ENCODE data around the gene GCK.

GCK gene

GRCh38 chr7:44117801-44118429 lies 71.3 kb downstream of the GCK start:
- no peak for DNase-seq (ENCODE audit: low spot score)

- no peak for DNase-seq (ENCODE audit: low spot score)
Observed at GRCh38 chr7:44116789-44117666, 72.2 kb downstream of the GCK start.

DNA sequence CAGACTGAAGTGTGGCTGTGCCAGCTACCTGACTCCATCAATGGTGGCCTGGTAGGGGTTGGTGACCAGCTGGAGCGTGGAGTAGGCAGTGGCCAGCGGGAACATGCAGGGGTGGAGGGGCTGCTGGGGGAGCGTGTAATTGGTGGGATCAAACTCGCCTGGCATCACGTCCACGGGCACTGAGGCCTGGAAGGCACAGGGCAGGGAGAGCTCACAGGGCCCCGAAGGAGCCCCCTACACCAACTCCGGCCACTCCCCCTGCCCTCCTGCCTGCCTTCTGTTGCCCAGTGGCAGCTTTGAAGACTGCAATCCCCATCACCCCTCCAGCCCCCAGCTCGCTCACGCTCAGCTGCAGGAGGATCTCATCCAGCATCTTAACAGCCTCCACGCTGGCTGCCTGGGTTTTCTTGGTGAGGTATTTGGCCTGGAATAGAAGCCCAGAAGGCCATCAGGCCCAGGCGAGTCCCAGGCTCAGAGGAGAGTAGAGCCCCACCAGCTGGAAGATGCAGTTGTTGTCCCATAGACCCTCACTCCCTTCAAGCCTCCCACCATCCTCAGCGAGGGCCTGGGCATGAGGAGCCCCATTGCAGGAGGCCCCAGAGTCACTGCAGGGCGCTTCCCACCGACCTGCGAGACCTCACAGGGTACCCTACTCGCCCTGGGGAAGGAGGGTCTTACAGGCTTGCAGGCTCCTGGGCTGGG lies 73.0 kb downstream of the GCK start:
- DNase-seq (ENCODE audit: low spot score), result no peak

DNA sequence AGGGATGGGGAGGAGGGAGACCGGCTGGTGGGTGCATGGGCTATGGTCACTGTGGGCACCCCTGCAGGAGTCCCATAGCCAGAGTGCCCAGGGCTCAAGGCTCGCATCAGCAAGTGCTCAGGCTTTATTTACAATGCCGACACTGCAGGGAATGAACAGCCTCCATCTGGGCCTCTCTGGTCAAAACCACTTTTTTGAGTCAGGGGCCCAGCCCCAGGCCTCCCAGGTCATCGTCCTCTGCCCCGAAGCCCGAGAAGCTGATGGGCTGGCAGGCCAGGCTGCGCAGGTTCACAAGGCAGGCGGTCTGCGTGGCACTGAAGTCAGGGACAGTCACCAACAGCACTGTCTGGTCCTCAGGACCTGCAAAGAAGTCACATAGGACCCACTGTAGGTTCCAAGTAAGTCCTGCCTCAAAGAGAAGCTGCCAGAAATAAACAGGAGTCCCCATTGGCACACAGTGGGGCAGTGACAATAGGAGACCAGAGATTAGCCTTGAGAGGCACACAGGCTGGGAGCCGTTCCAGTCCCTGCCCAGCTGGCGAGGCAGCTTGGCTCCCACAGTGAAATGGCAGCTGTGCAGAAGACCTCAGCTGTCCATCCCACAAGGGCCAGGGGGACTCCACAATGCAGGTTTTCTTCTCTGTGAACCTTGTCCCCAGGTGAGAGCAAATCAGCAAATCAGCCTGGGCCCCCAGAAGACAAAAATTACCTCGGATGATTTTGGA lies 74.5 kb downstream of the GCK start:
- DNase-seq (ENCODE audit: low spot score), result peak; percentile 93

- DNase-seq (ENCODE audit: low spot score), result no peak
Observed at GRCh38 chr7:44113764-44114354, 75.4 kb downstream of the GCK start.

DNA sequence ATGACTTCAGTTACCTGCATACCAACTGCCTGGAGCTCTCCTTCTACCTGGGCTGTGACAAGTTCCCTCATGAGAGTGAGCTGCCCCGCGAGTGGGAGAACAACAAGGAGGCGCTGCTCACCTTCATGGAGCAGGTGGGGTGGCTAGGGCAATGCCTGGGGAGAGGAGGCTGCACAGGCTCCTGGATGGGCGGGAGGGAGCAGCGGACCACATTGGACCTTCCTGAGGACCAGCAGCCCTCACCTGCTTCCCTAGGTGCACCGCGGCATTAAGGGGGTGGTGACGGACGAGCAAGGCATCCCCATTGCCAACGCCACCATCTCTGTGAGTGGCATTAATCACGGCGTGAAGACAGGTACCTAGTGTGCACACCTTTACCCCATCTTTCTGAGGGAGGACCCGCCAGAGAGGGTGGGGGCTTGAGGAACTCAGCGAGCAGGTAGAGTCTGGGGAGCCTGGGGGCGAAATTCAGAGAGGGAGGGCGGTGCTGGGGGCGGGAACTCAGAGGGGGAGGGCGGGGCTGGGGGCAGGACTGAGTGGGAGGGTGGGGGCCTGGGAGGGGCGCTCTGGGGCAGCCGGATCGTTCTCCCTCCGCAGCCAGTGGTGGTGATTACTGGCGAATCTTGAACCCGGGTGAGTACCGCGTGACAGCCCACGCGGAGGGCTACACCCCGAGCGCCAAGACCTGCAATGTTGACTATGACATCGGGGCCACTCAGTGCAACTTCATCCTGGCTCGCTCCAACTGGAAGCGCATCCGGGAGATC lies 76.1 kb downstream of the GCK start:
- no peak for DNase-seq (ENCODE audit: low spot score)

- DNase-seq (ENCODE audit: low spot score), result no peak
Observed at GRCh38 chr7:44112231-44112996, 76.8 kb downstream of the GCK start.

DNA sequence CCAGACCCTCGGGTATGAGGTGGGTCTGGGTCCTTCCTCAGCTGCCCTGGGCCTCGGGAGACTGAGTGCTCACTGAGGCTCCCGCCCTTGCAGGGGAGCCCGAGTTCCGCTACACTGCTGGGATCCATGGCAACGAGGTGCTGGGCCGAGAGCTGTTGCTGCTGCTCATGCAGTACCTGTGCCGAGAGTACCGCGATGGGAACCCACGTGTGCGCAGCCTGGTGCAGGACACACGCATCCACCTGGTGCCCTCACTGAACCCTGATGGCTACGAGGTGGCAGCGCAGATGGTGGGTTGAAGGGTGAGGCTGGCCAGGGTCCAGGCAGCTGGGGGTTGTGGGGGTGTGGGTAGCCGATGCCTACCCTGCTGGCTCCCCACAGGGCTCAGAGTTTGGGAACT lies 77.5 kb downstream of the GCK start:
- DNase-seq (ENCODE audit: low spot score), result no peak

DNA sequence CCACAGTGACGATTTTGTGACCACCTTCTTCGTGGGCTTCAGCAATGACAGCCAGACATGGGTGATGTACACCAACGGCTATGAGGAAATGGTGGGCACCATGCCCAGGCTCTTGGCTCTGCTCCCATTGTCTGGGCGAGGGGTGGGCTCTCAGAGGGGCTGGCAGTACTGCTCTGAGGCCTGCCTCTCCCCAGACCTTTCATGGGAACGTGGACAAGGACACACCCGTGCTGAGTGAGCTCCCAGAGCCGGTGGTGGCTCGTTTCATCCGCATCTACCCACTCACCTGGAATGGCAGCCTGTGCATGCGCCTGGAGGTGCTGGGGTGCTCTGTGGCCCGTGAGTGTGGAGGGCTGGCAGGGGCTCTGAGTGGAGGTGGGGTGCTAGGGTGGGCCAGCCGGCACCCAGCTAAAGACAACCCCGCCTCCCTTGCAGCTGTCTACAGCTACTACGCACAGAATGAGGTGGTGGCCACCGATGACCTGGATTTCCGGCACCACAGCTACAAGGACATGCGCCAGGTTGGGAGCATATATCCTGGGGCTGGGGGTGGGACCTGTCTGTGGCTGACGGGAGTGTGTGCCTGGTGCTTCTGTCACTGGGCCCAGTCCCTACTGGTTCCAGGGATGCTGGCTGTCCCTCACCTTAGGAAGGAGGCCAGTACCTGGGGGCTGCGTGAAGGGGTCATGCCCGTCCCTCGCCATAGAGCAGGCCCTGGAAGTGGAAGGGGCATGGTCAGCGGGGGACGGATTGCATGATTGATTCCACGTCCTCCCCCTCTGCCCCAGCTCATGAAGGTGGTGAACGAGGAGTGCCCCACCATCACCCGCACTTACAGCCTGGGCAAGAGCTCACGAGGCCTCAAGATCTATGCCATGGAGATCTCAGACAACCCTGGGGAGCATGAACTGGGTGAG lies 78.3 kb downstream of the GCK start:
- no peak for DNase-seq (ENCODE audit: low spot score)

DNA sequence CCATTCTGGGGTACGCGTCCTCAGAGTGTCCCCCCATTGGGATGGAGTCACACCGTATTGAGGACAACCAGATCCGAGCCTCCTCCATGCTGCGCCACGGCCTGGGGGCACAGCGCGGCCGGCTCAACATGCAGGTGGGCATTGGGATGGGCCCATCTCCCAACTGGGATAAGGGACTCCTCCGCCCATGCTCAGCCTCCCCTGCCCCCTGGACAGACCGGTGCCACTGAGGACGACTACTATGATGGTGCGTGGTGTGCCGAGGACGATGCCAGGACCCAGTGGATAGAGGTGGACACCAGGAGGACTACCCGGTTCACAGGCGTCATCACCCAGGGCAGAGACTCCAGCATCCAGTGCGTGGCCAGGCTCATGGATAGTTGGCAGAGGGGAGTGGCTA lies 79.2 kb downstream of the GCK start:
- no peak for DNase-seq (ENCODE audit: low spot score)

DNA sequence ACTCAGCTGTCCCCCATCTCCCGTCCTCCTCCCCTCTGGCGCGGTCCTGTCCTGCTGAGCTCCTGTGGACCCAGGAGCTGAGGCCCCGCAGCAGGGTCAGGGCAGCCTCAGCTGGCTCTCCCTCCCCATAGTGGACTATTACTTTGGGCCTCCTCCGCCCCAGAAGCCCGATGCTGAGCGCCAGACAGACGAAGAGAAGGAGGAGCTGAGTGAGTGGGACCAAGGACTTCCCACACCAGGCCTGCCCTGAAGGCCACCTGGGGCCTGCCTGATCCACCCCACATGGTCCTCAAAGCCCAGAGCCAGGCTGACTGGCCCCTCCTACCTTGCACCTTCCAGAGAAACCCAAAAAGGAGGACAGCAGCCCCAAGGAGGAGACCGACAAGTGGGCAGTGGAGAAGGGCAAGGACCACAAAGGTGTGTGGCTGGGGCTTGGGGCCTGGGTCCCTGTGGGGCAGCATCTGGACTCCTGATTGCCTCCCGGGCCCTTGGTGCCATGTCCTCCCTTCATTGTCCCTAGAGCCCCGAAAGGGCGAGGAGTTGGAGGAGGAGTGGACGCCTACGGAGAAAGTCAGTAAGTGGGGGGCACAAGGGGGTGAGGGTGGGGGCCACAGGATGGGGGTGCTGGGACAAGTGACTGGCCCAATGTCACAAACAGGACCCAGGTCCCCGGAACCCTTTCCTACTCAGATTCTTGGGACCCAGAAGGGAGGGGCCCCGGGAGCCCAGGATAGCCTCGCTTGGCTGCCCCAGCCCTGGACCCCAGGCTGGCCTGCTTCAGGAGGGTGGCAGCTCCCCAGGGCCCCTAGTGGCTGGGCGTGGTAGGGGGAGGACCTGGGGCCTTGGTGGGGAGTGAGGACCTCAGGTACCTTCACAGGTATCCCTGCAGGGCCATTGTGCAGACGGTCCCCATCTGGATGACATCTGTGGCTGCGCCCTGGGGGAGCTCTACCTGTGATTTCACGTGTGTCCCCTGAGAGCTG lies 80.2 kb downstream of the GCK start:
- no peak for DNase-seq (ENCODE audit: low spot score)

DNA sequence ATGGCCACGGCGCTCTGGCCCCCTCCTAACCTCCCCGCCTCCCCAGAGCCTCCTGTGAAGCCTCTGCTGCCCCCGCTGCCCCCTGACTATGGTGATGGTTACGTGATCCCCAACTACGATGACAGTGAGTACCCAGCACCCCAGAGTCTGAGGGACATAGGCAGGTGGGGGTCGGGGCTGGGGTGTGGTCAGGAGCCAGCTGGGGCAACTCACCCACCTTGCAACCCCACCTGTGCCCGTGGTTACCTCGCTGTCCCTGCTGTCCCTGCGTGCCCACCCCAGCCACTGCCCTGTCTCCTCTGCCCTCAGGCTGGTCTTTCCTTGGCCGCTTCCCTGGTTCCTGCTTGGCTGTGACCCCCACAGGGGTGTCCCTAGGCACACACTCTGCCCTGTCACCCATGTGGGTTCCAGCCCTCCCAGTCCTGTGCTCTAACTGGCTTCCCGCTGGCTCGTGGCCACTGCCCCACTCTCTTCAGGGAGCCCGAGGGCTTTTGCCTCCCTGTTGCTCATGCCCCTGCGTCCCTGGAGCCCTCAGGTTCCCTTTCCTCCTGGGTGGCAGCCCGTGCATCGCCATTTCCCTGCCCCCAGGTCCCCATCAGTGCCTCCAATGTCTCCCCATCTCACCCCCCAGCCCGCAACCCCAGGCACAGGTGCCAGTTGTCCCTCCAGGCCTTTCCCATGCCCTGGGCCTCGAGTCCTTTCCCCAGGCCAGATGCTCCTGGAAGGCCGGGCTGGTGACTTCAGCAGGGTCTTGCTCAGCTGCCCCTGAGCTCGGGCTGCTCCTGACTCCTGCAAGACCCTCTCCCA lies 81.1 kb downstream of the GCK start:
- DNase-seq (ENCODE audit: low spot score), result no peak

DNA sequence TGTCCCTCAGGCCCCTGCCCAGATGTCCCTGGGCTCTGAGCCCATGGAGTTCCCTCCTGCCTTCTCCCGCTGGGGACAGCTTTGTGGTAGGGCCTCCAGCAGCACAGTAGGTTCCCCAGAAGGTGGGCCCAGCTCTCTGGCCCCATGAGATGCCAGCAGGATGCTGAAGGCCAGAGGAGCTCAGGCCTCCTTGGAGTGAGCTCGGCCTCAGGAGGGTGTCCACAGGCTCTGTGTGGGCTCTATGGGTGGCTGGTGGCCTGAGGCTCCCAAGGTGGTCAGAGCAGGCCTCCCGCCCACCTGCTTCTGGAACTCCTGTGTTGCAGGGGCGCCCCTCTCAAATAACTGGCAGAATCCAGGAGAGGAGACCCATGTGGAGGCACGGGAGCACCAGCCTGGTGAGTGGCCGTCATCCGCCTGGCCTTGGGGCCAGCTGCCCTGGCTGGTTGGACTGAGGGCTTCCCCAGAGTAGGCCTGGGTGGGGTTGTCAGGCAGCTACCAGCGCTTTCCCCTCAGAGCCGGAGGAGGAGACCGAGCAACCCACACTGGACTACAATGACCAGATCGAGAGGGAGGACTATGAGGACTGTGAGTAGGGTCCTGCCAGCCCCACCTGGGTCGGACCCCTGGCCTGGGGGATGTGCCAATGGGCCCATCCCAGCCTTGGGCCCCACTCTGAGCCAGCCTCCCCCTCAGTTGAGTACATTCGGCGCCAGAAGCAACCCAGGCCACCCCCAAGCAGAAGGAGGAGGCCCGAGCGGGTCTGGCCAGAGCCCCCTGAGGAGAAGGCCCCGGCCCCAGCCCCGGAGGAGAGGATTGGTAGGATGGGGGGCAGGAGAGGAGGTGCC lies 81.9 kb downstream of the GCK start:
- no peak for DNase-seq (ENCODE audit: low spot score)

DNA sequence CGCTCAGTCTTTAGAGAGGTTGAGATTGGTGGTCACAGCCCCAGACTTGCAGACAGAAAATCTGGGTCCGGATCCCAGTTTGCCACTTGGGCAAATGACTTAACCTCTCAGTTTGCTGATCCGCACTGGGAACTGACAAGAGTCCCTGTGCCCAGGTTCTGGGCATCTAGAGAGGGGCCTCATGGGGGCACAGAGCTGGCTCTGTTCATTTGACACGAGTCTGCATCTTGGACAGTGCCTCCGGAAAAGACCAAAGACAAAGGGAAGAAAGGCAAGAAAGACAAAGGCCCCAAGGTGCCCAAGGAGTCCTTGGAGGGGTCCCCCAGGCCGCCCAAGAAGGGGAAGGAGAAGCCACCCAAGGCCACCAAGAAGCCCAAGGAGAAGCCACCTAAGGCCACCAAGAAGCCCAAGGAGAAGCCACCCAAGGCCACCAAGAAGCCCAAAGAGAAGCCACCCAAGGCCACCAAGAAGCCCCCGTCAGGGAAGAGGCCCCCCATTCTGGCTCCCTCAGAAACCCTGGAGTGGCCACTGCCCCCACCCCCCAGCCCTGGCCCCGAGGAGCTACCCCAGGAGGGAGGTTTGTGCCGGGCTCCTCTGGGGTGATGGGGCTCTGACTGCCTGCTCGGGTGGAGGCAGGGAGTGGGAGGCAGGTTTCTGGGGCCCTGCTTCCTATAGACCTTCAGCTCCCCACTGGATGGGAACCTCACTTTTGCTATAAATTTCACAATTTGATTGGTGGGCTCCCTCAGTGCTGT lies 82.8 kb downstream of the GCK start:
- no peak for DNase-seq (ENCODE audit: low spot score)

GRCh38 chr7:44105832-44106231 lies 83.4 kb downstream of the GCK start:
- DNase-seq (ENCODE audit: low spot score), result no peak

All from globus pallidus (tissue), 1 donor.